ENCODE measurements around the gene PAM16.

PAM16 gene

DNA sequence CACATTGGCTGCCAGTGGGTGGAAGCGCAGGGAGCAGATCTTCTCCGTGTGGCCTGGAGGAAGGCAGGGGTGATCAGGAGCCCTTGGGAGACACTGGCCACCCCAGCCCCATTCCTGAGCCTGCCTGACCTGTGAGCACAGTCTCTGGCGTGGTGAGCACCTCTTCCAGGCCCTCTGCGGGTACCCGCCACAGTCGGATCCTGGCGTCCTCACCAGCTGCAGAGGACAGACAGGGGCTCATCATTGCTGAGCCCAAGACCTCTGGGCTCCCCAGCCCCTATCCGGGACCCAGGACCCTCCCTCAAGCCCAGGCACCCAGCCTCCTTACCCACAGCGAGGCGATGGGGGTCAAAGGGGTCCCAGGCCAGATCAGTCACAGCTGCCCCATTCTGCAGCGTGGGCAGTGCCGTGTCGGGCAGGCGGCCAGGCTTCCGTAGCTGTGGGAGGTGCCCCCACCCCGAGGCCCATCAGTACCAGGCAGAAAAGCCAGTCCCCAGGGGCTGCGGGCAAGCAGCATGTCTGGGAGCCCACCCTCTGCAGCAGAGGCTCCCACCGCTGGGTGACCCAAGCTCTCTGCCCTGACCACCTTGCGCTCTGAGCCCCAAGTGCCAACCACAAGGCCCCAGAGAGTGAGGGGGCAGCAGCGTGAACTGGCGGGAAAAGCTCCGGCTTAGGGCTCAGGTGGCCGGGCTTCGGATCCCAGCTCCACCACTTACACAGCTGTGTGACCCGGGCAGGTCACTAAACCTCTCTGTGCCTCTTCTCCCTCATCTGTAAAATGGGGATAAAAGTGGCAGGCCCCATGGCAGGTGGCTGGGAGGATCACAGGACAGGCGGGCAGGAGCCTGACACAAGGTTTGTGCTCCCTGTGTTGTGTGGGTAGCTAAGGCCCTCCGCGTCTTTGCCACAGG, 10.2 kb upstream of the PAM16 start:
- TF ChIP-seq, protein P1, sequence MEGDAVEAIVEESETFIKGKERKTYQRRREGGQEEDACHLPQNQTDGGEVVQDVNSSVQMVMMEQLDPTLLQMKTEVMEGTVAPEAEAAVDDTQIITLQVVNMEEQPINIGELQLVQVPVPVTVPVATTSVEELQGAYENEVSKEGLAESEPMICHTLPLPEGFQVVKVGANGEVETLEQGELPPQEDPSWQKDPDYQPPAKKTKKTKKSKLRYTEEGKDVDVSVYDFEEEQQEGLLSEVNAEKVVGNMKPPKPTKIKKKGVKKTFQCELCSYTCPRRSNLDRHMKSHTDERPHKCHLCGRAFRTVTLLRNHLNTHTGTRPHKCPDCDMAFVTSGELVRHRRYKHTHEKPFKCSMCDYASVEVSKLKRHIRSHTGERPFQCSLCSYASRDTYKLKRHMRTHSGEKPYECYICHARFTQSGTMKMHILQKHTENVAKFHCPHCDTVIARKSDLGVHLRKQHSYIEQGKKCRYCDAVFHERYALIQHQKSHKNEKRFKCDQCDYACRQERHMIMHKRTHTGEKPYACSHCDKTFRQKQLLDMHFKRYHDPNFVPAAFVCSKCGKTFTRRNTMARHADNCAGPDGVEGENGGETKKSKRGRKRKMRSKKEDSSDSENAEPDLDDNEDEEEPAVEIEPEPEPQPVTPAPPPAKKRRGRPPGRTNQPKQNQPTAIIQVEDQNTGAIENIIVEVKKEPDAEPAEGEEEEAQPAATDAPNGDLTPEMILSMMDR (IDR thresholded peaks at IDR 0.05; ENCODE audit: borderline replicate concordance, insufficient read depth, low read depth, low read length) = no peak
- H3K4me3 ChIP-seq (ENCODE audit: low read depth, low read length) = no peak overlapping the region

DNA sequence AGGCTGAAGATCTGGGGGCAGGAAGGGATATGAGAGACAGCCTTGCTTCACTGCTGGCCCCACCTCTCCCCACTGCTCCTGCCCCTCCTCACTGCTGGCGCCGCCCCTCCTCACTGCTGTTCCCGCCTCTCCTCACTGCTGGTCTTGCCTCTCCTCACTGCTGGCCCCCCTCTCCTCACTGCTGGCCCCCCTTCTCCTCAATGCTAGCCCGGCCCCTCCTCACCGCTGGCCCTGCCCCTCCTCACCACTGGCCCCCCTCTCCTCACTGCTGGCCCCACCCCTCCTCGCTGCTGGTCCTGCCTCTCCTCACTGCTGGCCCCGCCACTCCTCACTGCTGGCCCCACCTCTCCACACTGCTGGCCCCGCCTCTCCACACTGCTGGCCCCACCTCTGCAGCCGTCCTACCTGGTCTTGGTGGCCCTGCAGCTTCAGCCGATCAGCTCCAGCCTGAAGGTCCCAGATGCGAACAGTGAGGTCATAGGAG, 9.5 kb upstream of the PAM16 start:
- no peak overlapping the region for H3K4me3 ChIP-seq (ENCODE audit: low read depth, low read length)
- TF ChIP-seq, protein P1 (IDR thresholded peaks at IDR 0.05; ENCODE audit: borderline replicate concordance, insufficient read depth, low read depth, low read length) = no peak

DNA sequence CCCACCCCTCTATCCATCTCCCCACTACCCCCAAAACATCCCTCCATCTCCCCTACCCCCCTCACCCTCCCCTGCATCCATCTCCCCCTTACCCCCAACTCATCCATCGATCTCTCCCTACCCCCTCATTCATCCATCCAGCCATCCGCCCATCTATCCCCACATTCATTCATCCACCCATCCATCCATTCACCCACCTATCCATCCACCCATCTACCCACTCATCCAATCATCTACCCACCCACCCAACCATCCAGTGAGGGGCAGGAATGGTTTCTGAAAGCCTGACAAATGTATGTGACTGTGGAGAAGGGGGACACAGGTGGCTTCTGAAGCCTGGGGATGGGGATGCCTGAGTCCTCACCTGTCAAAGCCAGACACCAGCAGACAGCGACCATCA, 8.8 kb upstream of the PAM16 start:
- TF ChIP-seq, protein P1 (IDR thresholded peaks at IDR 0.05; ENCODE audit: borderline replicate concordance, insufficient read depth, low read depth, low read length) = no peak
- H3K4me3 ChIP-seq (ENCODE audit: low read depth, low read length) = no peak overlapping the region

DNA sequence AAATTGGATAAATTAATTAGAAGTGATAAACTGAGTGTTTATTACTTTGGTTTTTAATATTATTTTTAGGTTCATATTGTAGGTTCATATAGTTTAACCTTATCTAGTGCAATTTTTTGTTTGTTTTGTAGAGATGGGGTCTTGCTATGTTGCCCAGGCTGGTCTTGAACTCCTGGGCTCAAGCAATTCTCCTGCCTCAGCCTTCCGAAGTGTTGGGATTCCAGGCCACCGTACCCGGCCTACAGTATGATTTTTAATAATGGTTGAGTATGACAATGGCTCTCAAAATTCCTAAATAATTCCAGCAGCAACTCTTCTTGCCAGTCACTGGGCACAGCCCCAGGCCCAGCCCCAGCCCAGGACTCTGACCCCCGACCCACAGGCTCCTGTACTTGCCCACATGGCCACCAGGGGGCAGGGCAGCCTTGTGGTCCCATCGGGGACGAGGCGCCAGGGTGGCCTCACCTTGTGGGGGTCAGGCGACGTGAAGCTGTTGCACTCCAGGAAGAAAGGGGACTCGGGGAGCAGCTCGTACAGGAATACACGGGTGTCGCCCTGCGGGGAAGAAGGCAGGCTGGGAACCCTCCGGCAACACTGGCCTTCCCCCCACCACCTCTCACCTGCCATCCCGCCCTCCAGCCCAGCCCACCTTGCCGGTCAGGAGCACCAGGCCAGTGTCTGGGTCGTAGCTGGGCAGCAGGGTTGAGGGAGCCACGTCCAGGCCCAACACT, 7.9 kb upstream of the PAM16 start:
- no peak overlapping the region for H3K4me3 ChIP-seq (ENCODE audit: low read depth, low read length)
- TF ChIP-seq, protein P1 (IDR thresholded peaks at IDR 0.05; ENCODE audit: borderline replicate concordance, insufficient read depth, low read depth, low read length) = peak; percentile 90

DNA sequence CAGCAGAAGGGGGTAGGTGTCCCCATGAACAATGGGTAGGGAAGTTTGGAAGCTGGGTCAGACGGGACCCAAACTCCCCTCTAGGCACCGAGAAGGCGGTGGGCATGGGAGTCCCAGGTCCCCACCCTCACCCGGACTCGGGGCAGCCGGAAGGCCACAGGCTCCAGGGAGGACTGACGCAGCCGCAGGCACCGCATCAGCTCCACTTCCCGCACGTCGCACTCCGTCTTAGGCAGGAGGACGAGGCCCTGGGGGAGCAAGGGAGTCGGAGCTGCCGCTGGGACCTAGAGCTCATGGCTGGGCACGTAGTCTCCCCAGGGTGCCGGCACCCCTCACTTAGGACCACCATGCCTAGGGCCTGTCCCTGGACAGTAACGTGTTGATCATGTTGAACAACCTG, 7.1 kb upstream of the PAM16 start:
- TF ChIP-seq, protein P1 (IDR thresholded peaks at IDR 0.05; ENCODE audit: borderline replicate concordance, insufficient read depth, low read depth, low read length) = no peak
- H3K4me3 ChIP-seq (ENCODE audit: low read depth, low read length) = no peak overlapping the region

DNA sequence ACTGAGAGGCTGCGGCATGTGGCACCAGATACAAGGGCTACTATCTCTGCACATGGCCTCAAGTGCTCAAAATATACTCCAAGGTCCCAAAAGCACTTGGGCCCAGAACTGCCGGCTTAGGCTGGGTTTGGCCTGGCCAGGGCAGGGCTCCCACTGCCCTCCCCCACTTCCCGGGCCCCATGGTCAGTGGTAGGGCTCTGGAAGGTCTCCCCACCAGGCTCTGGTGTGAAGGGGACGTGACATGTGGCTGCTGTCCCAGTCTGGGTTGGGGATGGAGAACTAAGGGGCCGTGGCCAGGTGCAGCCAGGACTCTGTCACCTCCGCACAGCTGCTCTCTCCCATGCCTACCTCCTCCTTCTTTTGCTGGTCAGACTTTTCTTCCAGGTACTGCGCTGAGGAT, 5.7 kb upstream of the PAM16 start:
- TF ChIP-seq, protein P1 (IDR thresholded peaks at IDR 0.05; ENCODE audit: borderline replicate concordance, insufficient read depth, low read depth, low read length) = no peak
- no peak overlapping the region for H3K4me3 ChIP-seq (ENCODE audit: low read depth, low read length)
